Suprapubic skin (tissue), 4 donors: ENCODE results near the gene PCAT7. TPM values are rescaled to one million over a fixed set of nuclear protein-coding genes. Genes with fewer than 3 reads are reported as not detected.

Source experiments
- DNase-seq, 2 donors: peaks; one replicate each; pipeline ENCODE4 v3.0.0-alpha.2; 2019; ENCODE audit warnings: low spot score in 2 of 2
- H3K27ac ChIP-seq: fragments of 200-600 bp; sonication (generic); one replicate; pipeline ENCODE4 v1.5.1; 2019
- H3K27me3 ChIP-seq: fragments of 200-600 bp; sonication (generic); one replicate; pipeline ENCODE4 v1.5.1; 2019
- H3K36me3 ChIP-seq: fragments of 200-600 bp; sonication (generic); one replicate; pipeline ENCODE4 v1.5.1; 2019
- H3K4me1 ChIP-seq: fragments of 200-600 bp; sonication (generic); one replicate; pipeline ENCODE4 v1.5.1; 2019
- H3K4me3 ChIP-seq: fragments of 200-600 bp; sonication (generic); one replicate; pipeline ENCODE4 v1.5.1; 2019; ENCODE audit warnings: mild to moderate bottlenecking
- H3K9me3 ChIP-seq: fragments of 200-600 bp; sonication (generic); one replicate; pipeline ENCODE4 v1.5.1; 2019
- EP300 ChIP-seq: sonication (generic); formaldehyde crosslinking; IDR thresholded peaks from one replicate; pipeline ENCODE4 v1.6.1; 2017; ENCODE audit warnings: antibody characterized with exemption
- POLR2A ChIP-seq, 2 donors: fragments of 450-650 bp; IDR thresholded peaks; one replicate each; pipeline ENCODE4 v1.6.1; 2017; ENCODE audit warnings: antibody characterized with exemption in 2 of 2, mild to moderate bottlenecking in 2 of 2, moderate library complexity in 2 of 2
- POLR2AphosphoS5 ChIP-seq, 3 donors: sonication (generic); formaldehyde crosslinking; IDR thresholded peaks; one replicate each; pipeline ENCODE4 v1.6.1; 2017; ENCODE audit warnings: antibody characterized with exemption in 3 of 3
- WGBS: methylation state at CpG from one replicate; pipeline ENCODE4 v1.1.5; 2018; 5-methylcytosine and 5-hydroxymethylcytosine counted together
- total RNA-seq, 4 donors: library from RNA; depleted of rRNA; stranded (reverse); fragments of >200 nt; gene quantifications; one replicate each; pipeline ENCODE4 v1.1.0, GENCODE V29; 2016
- TF ChIP-seq, protein P1 (sequence below), 2 donors: fragments of 200-600 bp in 1 of 2; fragments of 450-650 bp in 1 of 2; sonication (generic) in 1 of 2; IDR thresholded peaks; one replicate each; pipeline ENCODE4 v1.5.1; 2016 to 2019; ENCODE audit warnings: antibody characterized with exemption in 2 of 2, mild to moderate bottlenecking in 1 of 2, moderate library complexity in 1 of 2

PCAT7 gene
- total RNA-seq, 4 donors from 2014 or later: 0.87 TPM; not detected in 3

DNA sequence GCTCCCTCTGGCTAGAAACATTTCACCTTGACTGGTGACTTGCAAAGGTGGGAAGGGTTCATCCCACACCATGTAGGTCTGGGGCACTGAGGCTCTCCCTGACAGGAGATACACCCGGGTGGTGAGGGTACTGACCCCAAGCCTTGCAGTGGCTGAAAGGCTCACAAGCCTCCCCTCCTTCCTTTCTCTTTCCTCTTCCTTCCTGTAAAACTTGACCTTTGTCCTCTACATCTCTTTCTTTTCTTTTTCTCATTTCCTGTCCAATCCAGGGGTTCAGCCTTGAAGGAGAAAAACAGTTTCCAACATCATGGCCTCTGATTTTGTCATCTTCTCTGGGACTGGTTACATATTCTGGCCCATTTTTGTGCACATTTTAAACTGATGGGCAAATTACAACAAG is 22.2 kb downstream of the PCAT7 start:
- TF ChIP-seq POLR2A (IDR thresholded peaks at IDR 0.05): no peak
- TF ChIP-seq, protein P1, sequence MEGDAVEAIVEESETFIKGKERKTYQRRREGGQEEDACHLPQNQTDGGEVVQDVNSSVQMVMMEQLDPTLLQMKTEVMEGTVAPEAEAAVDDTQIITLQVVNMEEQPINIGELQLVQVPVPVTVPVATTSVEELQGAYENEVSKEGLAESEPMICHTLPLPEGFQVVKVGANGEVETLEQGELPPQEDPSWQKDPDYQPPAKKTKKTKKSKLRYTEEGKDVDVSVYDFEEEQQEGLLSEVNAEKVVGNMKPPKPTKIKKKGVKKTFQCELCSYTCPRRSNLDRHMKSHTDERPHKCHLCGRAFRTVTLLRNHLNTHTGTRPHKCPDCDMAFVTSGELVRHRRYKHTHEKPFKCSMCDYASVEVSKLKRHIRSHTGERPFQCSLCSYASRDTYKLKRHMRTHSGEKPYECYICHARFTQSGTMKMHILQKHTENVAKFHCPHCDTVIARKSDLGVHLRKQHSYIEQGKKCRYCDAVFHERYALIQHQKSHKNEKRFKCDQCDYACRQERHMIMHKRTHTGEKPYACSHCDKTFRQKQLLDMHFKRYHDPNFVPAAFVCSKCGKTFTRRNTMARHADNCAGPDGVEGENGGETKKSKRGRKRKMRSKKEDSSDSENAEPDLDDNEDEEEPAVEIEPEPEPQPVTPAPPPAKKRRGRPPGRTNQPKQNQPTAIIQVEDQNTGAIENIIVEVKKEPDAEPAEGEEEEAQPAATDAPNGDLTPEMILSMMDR (IDR thresholded peaks at IDR 0.05): no peak

DNA sequence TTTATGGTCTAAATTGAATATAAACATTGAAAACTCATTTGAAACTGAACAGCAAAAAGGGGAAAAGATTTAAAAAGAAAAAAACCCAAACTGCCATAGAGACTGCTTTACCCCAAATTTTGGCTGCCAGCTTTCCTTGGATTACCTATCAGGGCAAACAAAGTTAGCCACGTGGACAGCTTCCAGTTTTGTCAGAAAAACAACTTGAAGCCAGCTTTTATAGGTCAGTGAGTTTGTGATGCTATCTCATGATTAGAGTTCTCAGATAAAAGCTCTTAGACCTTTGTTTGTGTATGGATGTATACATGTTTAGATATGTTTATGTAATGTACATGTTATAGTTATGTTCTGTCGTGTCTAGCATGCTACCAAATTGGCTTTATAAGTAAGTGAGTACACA is 22.7 kb downstream of the PCAT7 start:
- WGBS: 24% methylated on average over 2 of the region's 2 CpGs
- Histone ChIP-seq H3K4me3 (no peak overlapping the region), H3K4me1 (no peaks in the 10 kb centered on the region), H3K27ac (no peak overlapping the region), H3K9me3 (no peaks in the 10 kb centered on the region), H3K27me3 (no peaks in the 10 kb centered on the region), H3K36me3 (no peaks in the 10 kb centered on the region)
- DNase-seq: no peak
- no peak for TF ChIP-seq EP300
- TF ChIP-seq, protein P1 (IDR thresholded peaks at IDR 0.05): no peak
- TF ChIP-seq POLR2A (IDR thresholded peaks at IDR 0.05): no peak
- TF ChIP-seq POLR2AphosphoS5 (IDR thresholded peaks at IDR 0.05): no peak

More for the DNA sequence above, 22.2 kb downstream of the PCAT7 start:
- Histone ChIP-seq H3K27me3 (no peaks in the 10 kb centered on the region), H3K4me1 (no peaks in the 10 kb centered on the region), H3K9me3 (no peaks in the 10 kb centered on the region), H3K4me3 (no peak overlapping the region), H3K27ac (no peak overlapping the region), H3K36me3 (no peaks in the 10 kb centered on the region)
- no peak for DNase-seq
- WGBS: 0% methylated on average over 1 of the region's 1 CpG

DNA sequence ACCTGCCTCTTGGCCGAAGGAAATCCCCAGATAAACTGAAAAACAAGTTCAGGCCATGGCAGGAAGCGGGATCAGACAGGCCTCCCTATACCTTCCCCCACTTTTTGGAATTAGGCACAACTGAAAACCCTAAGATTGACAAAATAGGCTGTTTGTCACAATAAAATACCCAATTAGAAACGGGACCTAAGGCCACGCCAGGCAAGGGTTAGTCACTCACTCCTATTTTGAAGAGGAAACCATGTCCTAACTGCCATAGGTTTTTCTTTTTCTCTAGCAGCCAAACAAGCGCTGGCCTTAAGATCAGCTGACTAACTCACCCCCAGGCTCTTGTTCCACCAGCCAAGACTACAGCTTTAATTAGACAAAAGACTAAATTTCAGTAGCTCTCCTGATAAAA is 26.8 kb downstream of the PCAT7 start:
- Histone ChIP-seq H3K9me3 (no peaks in the 10 kb centered on the region), H3K4me1 (no peaks in the 10 kb centered on the region), H3K27me3 (no peaks in the 10 kb centered on the region), H3K27ac (no peak overlapping the region), H3K4me3 (no peak overlapping the region), H3K36me3 (no peaks in the 10 kb centered on the region)
- 52% methylated on average over 4 of the region's 5 CpGs for WGBS
- no peak for DNase-seq
- no peak for TF ChIP-seq POLR2AphosphoS5 (IDR thresholded peaks at IDR 0.05)

DNA sequence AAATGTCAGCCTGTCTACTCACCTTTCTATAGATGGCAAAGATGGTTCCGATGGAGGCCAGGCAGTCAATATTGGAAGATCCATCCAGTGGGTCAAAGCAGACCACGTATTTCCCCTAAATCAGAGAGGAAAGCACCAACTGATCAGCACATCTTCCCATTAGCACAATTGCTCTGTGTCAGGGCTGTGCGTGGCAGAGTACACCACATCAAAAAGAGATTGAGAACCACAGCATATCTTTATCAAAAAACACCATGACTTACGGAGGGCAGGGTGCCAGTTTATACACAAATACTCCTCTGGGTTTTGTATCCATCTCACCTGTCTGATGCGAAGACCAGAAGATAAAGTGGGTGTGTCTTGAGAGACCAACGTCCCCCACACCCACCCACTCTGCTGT is 29.7 kb downstream of the PCAT7 start:
- H3K27me3 ChIP-seq: peaks cover 6% of the 10 kb centered on the region
- H3K4me1 ChIP-seq: no peaks in the 10 kb centered on the region
- 83% methylated on average over 6 of the region's 6 CpGs for WGBS
- H3K36me3 ChIP-seq: no peaks in the 10 kb centered on the region
- no peak overlapping the region for H3K27ac ChIP-seq
- no peaks in the 10 kb centered on the region for H3K9me3 ChIP-seq
- DNase-seq: no peak
- H3K4me3 ChIP-seq: no peak overlapping the region
- TF ChIP-seq, protein P1 (IDR thresholded peaks at IDR 0.05): no peak
- TF ChIP-seq POLR2A (IDR thresholded peaks at IDR 0.05) (no peak), POLR2AphosphoS5 (IDR thresholded peaks at IDR 0.05) (no peak), EP300 (no peak)

DNA sequence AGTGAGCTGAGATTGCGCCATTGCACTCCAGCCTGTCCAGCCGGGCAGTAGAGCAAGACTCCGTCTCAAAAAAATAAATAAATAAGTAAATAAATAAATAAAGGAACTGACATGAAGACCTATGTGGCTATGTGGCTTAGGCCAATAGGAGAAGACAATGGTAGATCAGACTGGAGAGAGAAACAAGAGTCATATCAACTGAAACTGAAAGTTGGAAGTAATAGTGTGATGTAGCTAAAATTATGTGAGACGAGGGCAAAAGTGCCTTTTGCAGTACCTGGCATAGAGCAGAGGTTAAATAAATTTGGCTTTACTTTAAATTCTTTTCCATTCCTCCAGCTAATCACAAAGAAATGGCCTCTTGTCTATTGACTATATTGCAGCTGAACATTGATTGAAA is 31.4 kb downstream of the PCAT7 start:
- Histone ChIP-seq H3K27me3 (peaks cover 7% of the 10 kb centered on the region), H3K27ac (no peak overlapping the region), H3K4me3 (no peak overlapping the region), H3K36me3 (no peaks in the 10 kb centered on the region), H3K4me1 (no peaks in the 10 kb centered on the region), H3K9me3 (no peaks in the 10 kb centered on the region)
- no peak for DNase-seq
- TF ChIP-seq POLR2AphosphoS5 (IDR thresholded peaks at IDR 0.05) (no peak), EP300 (no peak), POLR2A (IDR thresholded peaks at IDR 0.05) (no peak)
- TF ChIP-seq, protein P1 (IDR thresholded peaks at IDR 0.05): no peak
- 72% methylated on average over 4 of the region's 4 CpGs for WGBS

DNA sequence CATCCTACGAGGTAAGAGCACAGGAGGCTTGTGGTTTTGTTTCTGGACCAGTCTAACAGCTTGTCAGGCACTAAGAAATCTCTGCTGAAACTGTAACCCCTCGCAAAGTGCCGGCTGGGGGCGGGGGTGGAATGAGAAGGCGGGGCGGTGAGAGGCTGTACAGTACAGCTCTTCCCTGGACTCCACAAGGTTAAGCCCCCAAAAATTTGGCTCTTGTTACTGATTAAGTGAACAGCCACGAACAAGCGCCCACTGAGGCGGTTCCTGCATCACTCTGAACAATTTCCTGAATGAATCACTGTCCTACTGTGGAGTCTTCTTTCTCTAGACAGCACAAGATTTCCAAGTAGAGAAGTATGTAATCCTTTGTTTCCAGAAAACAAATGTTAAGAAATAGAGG is 31.9 kb downstream of the PCAT7 start:
- peaks cover 11% of the 10 kb centered on the region for H3K27me3 ChIP-seq
- no peak for DNase-seq
- H3K27ac ChIP-seq: no peak overlapping the region
- H3K36me3 ChIP-seq: no peaks in the 10 kb centered on the region
- WGBS: 30% methylated on average over 9 of the region's 9 CpGs
- no peak overlapping the region for H3K4me3 ChIP-seq
- no peaks in the 10 kb centered on the region for H3K4me1 ChIP-seq
- TF ChIP-seq POLR2A (IDR thresholded peaks at IDR 0.05) (no peak), EP300 (no peak), POLR2AphosphoS5 (IDR thresholded peaks at IDR 0.05) (no peak)
- TF ChIP-seq, protein P1 (IDR thresholded peaks at IDR 0.05): no peak
- H3K9me3 ChIP-seq: no peaks in the 10 kb centered on the region
